22Rv1 (cell line): Measurements from ENCODE around the gene CHD6.

Experiments used
- CTCF ChIP-seq: fragments of 450-650 bp; IDR thresholded peaks from 2 replicates; pipeline ENCODE4 v1.5.1; 2017; ENCODE audit warnings: mild to moderate bottlenecking
- ZFX ChIP-seq: fragments of 450-650 bp; IDR thresholded peaks from 2 replicates; pipeline ENCODE4 v1.6.1; 2017; ENCODE audit warnings: antibody characterized with exemption, borderline replicate concordance

GRCh38 chr20:41497186-41497895 is 120.8 kb downstream of the CHD6 start:
- TF ChIP-seq CTCF, result no peak
- TF ChIP-seq ZFX, result no peak
